ENCODE data around the gene TIMMDC1. TPM values are rescaled to one million over a fixed set of nuclear protein-coding genes. Genes with fewer than 3 reads are reported as not detected.

The TIMMDC1 gene
- total RNA-seq, 1 experiment from 2014 or later: 109 TPM

DNA sequence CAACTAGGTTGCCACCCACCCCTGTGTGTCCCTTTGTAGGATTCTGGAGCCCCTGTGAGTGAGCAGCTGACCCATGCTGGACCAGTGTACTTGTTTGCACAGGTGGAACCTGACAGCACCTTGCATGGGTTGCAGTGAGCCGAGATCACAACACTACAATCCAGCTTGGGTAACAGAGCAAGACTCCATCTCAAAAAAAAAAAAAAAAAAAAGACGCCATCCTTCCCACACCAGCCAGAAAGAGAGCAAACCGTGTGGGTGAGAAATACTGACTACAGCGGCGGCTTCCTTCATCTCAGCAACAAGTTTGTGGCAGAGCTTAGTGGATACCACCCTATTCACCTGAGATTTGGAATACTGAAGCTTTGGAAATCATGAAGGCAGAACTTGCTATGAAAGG lies 61.8 kb downstream of the TIMMDC1 start:
- Histone ChIP-seq H3K27ac (ENCODE audit: insufficient read length, low read depth, low read length) (no peak overlapping the region), H3K27me3 (ENCODE audit: insufficient read depth, low read length) (no peaks in the 10 kb centered on the region), H3K23me2 (ENCODE audit: insufficient read length, low read depth, low read length, poor library complexity, severe bottlenecking) (no peaks in the 10 kb centered on the region), H3K79me1 (ENCODE audit: insufficient read depth, low read depth, low read length, poor library complexity, severe bottlenecking) (no peaks in the 10 kb centered on the region), H3K18ac (ENCODE audit: insufficient read length, low read depth, low read length) (no peak overlapping the region), H4K8ac (replicated peaks; ENCODE audit: insufficient read length, low read depth, low read length) (no peak overlapping the region), H2BK20ac (ENCODE audit: low read depth, low read length, poor library complexity, severe bottlenecking) (no peak overlapping the region), H4K20me1 (ENCODE audit: control insufficient read depth, insufficient read depth, insufficient read length) (no peaks in the 10 kb centered on the region), H3K56ac (ENCODE audit: insufficient read length, low read depth, low read length) (no peak overlapping the region), H2BK12ac (ENCODE audit: insufficient read length, low read depth, low read length) (no peak overlapping the region), H3T11ph (ENCODE audit: low read length) (no peak overlapping the region), H3K9ac (ENCODE audit: extremely low read depth, insufficient read length, low read length) (no peak overlapping the region), H4K5ac (ENCODE audit: insufficient read length, low read depth, low read length) (no peak overlapping the region), H2BK5ac (ENCODE audit: insufficient read length, low read length) (no peak overlapping the region), H3K79me2 (ENCODE audit: insufficient read depth, low read length) (no peaks in the 10 kb centered on the region), H3K4me1 (ENCODE audit: insufficient read depth, low read length) (no peaks in the 10 kb centered on the region), H2AK5ac (ENCODE audit: insufficient read length, low read length) (no peak overlapping the region), H3K4ac (ENCODE audit: low read depth, low read length) (no peak overlapping the region), H2AFZ (ENCODE audit: low read length) (no peak overlapping the region), H3K14ac (ENCODE audit: insufficient read depth, low read length) (no peak overlapping the region), H3K23ac (ENCODE audit: insufficient read length, low read depth, low read length) (no peak overlapping the region), H2BK15ac (ENCODE audit: low read depth, low read length) (no peak overlapping the region), H3K4me2 (ENCODE audit: insufficient read depth, insufficient read length, low read length) (no peak overlapping the region), H4K91ac (ENCODE audit: insufficient read length, low read depth, low read length) (no peak overlapping the region), H3K9me3 (ENCODE audit: control insufficient read depth, low read depth, low read length) (no peaks in the 10 kb centered on the region), H2BK120ac (ENCODE audit: low read depth, low read length, poor library complexity, severe bottlenecking) (no peak overlapping the region)
- WGBS (ENCODE audit: extremely low coverage, insufficient read length, low lambda C conversion rate): no CpG with 5 or more reads among the region's 5 CpGs
- Mint-ChIP-seq H3K36me3 (ENCODE audit: insufficient read depth in 1 of 3, low read depth in 3 of 3) (no peaks in the 10 kb centered on the region), H3K27ac (no peak overlapping the region), H3K4me3 (no peak overlapping the region), H3K27me3 (ENCODE audit: low read depth) (peaks cover 4% of the 10 kb centered on the region), H3K4me1 (peaks cover 4 to 5% of the 10 kb centered on the region in 2 experiments; a peak in 3 of 4 replicates), H3K9me3 (no peaks in the 10 kb centered on the region; a peak in 1 of 5 replicates)
- TF ChIP-seq, protein P1, sequence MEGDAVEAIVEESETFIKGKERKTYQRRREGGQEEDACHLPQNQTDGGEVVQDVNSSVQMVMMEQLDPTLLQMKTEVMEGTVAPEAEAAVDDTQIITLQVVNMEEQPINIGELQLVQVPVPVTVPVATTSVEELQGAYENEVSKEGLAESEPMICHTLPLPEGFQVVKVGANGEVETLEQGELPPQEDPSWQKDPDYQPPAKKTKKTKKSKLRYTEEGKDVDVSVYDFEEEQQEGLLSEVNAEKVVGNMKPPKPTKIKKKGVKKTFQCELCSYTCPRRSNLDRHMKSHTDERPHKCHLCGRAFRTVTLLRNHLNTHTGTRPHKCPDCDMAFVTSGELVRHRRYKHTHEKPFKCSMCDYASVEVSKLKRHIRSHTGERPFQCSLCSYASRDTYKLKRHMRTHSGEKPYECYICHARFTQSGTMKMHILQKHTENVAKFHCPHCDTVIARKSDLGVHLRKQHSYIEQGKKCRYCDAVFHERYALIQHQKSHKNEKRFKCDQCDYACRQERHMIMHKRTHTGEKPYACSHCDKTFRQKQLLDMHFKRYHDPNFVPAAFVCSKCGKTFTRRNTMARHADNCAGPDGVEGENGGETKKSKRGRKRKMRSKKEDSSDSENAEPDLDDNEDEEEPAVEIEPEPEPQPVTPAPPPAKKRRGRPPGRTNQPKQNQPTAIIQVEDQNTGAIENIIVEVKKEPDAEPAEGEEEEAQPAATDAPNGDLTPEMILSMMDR (conservative IDR thresholded peaks at IDR 0.05): no peak
- no peak for DNase-seq
